ENCODE data around the gene CAMK1D.

Gene CAMK1D

DNA sequence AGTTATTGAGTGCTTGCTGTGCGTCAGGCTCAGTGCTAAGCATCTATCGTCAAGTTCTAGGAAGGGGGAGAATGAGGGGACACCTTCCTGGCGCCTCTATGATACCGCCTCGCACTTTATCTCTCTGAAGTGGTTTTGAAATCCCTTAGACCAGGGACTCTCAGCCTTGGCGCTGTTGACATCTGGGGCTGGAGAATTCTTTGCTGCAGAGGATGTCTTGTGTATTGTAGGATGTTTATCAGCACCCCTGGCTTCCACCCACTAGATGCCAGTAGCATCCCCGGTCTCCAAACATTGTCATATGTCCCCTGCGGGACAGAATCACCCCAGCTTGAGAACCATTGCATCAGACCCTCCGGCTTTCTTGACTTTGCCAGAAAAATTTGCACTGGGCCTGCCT lies 366.7 kb downstream of the CAMK1D start:
- TF ChIP-seq, protein P1, sequence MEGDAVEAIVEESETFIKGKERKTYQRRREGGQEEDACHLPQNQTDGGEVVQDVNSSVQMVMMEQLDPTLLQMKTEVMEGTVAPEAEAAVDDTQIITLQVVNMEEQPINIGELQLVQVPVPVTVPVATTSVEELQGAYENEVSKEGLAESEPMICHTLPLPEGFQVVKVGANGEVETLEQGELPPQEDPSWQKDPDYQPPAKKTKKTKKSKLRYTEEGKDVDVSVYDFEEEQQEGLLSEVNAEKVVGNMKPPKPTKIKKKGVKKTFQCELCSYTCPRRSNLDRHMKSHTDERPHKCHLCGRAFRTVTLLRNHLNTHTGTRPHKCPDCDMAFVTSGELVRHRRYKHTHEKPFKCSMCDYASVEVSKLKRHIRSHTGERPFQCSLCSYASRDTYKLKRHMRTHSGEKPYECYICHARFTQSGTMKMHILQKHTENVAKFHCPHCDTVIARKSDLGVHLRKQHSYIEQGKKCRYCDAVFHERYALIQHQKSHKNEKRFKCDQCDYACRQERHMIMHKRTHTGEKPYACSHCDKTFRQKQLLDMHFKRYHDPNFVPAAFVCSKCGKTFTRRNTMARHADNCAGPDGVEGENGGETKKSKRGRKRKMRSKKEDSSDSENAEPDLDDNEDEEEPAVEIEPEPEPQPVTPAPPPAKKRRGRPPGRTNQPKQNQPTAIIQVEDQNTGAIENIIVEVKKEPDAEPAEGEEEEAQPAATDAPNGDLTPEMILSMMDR (IDR thresholded peaks at IDR 0.05; ENCODE audit: unreplicated experiment in 3 of 3) = no peak
- H3K4me3 Mint-ChIP-seq = no peak overlapping the region
- peaks cover 12% of the 10 kb centered on the region for H3K4me1 Mint-ChIP-seq
- H3K27me3 Mint-ChIP-seq (ENCODE audit: low read depth) = no peaks in the 10 kb centered on the region
- H3K36me3 Mint-ChIP-seq (ENCODE audit: low read depth) = no peaks in the 10 kb centered on the region
- H3K9me3 Mint-ChIP-seq = no peaks in the 10 kb centered on the region
- H3K27ac Mint-ChIP-seq = no peak overlapping the region

DNA sequence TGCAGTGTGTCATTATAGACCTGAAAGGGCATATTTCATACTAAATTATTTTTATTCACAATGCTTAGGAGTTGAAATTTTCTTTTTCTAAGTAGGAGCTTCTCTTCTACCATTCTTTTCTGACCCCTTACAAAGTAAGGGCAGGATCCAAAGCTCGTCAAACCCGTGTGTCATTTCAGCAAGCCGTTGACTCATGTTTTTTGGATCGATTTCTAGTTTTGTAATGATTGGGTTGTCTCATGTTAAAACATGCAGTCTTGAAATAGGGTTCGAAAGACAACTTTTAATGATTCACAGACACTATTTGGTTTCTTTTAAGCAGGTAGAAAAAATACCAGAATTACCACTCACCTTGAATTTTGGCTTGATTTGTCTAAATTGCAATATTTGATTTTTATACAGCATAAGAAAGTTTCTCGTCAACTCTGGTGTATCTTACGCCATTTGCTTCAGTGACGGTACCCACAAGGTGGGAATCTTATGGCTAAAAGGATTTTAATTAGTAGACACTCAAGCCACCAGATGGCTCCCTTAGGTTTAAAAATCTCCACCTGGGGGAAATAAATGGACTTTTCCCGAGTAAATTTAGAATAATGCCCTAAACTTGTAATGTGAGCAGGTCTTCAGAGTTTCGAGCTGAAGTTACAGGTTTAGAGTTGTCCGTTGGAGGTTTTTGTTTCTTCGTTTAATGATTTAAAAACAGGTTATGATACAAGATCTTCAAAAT lies 368.8 kb downstream of the CAMK1D start:
- TF ChIP-seq, protein P1 (IDR thresholded peaks at IDR 0.05; ENCODE audit: unreplicated experiment in 3 of 3) = peak; percentile 24 to 37 (median 32)
- no peaks in the 10 kb centered on the region for H3K36me3 Mint-ChIP-seq (ENCODE audit: low read depth)
- no peak overlapping the region for H3K27ac Mint-ChIP-seq
- no peak overlapping the region for H3K4me3 Mint-ChIP-seq
- no peaks in the 10 kb centered on the region for H3K9me3 Mint-ChIP-seq
- no peaks in the 10 kb centered on the region for H3K27me3 Mint-ChIP-seq (ENCODE audit: low read depth)
- peaks cover 14% of the 10 kb centered on the region for H3K4me1 Mint-ChIP-seq

DNA sequence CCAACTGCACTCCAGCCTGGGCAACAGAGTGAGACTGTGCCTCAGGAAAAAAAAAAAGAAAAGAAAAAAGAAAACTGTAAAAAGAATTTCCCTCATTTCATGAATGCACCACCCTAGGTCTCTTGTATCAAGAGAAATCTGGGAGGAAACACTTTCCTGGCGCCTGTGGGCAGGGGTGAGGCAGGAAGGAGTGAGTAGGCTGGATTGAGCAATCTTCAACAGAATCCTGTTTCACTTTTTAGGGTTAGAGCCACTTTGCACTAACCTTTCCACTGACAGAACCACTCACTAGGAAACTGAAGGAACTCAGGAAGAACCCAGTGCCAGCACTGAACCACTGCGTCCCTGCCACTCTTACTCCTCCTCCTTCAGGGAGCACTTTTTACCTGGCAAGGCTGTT lies 370.0 kb downstream of the CAMK1D start:
- H3K4me1 Mint-ChIP-seq = peaks cover 14% of the 10 kb centered on the region
- H3K36me3 Mint-ChIP-seq (ENCODE audit: low read depth) = no peaks in the 10 kb centered on the region
- no peak overlapping the region for H3K27ac Mint-ChIP-seq
- H3K27me3 Mint-ChIP-seq (ENCODE audit: low read depth) = no peaks in the 10 kb centered on the region
- no peak overlapping the region for H3K4me3 Mint-ChIP-seq
- H3K9me3 Mint-ChIP-seq = no peaks in the 10 kb centered on the region
- TF ChIP-seq, protein P1 (IDR thresholded peaks at IDR 0.05; ENCODE audit: unreplicated experiment in 3 of 3) = no peak

DNA sequence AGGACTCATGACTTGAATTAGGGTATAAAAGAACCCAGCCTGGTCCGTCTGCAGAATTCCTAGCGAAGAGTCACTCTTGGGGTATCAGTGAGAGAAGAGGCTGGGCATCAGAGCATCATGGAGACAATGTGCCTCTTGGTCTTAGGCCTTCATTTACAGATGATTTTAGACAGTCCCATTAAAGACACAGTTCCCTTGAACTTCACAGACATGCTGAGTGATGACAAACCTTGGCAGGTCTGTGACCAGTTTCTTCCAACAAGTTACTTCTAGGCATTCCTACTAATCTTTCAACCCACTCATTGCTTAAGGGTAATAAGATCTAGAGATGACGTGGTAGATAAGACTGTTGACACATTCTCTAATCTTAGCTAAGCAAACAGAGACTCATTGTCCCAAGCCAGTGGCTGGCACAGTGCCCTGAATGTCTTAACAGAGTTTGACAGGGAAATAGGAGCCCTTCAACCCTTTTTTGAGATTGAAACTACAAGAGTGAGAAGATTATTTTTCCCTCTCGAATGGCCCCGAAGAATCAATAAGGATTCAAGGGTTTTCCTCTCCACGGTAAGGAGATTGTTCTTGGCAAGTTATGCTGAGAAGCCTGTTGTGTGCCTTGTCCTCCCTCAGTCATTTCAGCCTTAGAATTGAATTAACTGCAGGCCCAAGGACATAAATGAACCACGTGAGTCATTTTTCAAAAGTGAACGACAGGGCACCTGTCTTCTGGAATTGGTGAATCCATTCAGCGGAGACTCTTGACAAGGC lies 371.1 kb downstream of the CAMK1D start:
- Mint-ChIP-seq H3K27me3 (ENCODE audit: low read depth) (no peaks in the 10 kb centered on the region), H3K4me1 (peaks cover 14% of the 10 kb centered on the region), H3K36me3 (ENCODE audit: low read depth) (no peaks in the 10 kb centered on the region), H3K27ac (peak overlapping the region in 1 of 3 experiments; percentile 29), H3K4me3 (no peak overlapping the region), H3K9me3 (no peaks in the 10 kb centered on the region)
- TF ChIP-seq, protein P1 (IDR thresholded peaks at IDR 0.05; ENCODE audit: unreplicated experiment in 3 of 3) = no peak

DNA sequence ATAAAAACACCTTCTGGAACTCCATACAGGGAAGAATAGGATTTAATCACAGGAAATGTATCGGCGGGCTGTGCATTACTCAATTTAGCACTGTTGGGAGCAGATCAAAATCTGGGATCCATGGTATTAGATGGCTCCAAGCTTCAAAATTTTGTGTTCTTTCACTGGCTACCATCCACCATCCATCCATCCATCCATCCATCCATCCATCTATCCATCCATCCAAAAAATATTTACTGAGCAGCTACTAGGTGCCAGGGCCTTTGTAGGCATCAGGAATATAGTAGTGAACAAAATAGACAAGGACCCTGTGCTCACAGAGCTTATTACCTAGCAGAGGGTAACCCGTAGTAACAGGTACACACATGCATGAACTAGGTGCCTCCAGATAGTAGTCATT lies 372.0 kb downstream of the CAMK1D start:
- TF ChIP-seq, protein P1 (IDR thresholded peaks at IDR 0.05; ENCODE audit: unreplicated experiment in 3 of 3) = no peak
- Mint-ChIP-seq H3K4me1 (peaks cover 14% of the 10 kb centered on the region), H3K27ac (no peak overlapping the region), H3K4me3 (no peak overlapping the region), H3K27me3 (ENCODE audit: low read depth) (no peaks in the 10 kb centered on the region), H3K9me3 (no peaks in the 10 kb centered on the region), H3K36me3 (ENCODE audit: low read depth) (no peaks in the 10 kb centered on the region)
